Measurements from ENCODE around the gene CFD.

- no peak for TF ChIP-seq CTCF (IDR thresholded peaks at IDR 0.05)
- TF ChIP-seq POLR2A (IDR thresholded peaks at IDR 0.05): no peak
These were observed 4.9 kb upstream of the CFD start for GRCh38 chr19:854549-854948.
